ENCODE data around the gene MARK3.

The MARK3 gene

DNA sequence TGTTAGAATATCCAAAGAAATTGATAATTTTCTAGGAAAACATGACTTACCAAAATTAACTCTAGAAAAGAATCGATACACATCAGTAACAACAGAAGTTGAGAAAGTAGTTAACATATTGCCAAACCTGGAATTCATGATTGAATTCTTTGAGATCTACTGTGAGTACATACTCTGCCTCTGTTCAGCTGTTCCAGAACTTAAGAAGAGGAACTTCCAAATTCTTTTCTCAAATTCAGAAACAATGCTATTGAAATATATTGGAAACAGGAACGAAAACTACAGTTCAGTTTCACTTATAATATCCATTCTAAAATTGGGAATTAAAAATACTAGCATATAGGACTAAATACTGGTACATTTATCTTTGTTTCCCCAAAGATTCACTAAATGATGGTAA lies 57.9 kb downstream of the MARK3 start:
- DNase-seq, result no peak

DNA sequence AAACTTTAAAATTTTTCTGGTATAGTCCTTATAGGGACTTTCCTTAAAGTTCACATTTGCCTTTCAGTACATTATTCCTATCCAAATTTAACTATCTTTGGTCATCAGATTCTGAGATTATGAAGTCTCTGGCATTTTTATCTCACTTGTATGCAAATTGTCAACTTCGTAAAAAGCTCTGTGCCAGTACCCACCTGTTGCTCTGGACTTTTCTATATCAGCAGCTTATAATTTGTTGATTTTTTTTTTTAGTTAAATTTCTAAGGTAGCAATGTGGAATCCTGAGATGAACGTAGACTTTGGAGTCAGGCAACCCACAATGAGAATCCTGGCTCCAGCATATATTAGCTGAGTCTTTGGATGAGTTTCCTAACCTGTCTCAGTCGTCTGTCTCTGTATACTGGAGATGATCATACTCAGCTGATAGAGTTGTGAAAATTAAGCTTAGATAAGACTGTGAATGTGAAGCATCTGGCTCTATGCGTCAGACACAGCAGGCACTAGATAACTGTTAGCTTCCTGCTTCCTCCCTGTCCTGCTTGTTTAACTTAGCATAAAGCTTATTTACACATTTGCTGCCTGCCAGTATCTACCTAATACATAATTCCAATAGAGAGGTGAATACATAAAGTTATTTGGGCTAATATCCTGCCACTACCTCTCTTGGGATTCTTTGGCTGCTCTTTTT lies 59.8 kb downstream of the MARK3 start:
- no peak for DNase-seq

DNA sequence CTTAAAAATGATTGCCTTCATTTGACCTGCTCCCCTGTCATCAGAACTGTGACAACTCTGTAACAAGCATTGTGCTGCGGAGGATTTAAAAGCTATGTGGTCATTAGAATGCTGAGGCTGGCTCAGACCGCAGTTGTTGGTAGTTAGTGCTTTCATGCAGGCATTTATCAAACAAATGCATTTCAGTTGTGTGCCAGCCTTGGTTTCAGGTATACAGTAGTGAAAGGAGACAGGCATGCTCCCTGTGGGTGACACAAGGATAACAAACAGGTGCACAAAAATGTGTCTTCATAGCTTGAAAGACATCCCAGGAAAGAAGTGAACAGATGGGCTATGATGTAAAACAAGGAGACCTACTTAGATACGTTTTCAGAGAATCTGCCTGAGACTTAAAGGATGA lies 60.6 kb downstream of the MARK3 start:
- DNase-seq, result no peak

DNA sequence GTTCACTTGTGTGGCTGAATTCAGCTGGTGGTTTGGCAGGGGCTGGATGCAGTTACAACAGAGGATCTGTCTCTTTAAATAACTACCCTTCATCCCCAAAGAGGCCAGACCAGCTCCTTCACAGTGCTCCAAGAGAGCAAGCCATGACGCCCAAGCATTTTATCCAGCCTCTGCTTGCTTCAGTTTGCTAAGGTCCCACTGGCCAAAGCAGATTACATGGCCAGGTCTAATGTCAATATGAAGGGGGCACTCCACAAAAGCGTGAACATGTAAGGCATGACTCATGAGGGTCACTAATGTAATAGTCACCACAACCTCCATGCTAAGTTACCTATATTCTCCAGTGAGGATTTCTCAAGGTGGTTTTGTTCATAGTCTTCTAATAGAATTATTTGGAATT lies 62.9 kb downstream of the MARK3 start:
- no peak for DNase-seq

DNA sequence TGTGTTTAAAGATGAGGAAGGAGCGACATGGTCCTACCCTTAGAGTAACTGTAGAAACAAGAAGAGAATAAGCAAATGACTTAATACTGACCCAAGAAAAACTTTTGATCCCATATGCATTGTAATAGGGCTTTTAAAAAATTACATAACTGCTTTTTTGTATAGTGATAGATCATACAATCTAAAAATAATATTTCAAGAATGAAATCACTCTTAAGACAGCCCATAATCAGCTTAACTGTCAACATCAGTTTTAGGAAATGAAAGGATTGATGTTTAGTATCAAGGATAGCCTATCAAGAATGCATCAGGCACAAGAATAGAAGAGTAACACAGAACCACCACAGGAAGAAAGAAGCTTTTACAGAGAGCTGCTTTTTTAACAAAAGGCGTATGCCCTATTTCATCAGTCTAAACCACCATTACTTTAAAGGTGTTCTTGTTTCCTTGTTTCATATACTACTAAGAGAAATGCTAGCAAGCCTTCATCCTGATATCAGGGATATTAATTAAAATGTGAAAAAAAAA lies 64.5 kb downstream of the MARK3 start:
- DNase-seq, result no peak

DNA sequence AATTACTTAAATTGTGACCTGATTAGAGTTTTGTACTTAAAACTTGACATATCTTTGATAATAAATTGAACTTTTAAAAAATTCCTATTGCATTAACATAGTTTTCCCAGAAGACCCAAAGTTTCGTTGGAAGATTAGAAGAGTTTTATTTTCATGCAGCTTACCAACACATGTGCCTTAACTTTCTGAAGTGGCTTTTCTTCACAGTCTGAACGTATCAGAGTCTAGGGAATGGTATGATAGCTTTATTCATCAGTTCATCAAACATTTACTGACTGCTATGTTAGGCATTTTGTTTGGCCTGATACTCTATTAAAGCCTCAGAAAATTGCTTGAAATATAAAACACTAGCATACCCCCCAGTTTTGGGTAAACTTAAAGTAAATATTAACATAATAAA lies 65.2 kb downstream of the MARK3 start:
- DNase-seq, result no peak

DNA sequence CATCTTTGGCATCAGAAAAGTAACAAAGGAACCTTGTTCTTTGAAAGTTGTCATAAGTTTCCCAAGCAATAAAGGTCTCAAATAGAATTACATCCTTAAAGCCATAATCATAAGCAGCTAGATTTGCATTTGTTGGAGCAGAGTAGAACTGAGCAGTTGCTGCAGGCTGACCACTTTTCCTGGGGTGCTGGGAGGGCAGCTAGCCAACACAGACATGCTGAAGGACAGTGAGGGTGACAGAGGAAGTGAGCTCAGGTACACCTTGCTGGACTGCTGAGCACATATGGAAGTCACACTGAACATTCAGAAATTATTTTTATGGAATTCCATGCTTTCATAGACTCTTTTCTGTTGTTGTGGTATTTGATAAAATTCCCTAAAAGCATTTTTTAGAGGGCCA lies 66.2 kb downstream of the MARK3 start:
- DNase-seq, result no peak

DNA sequence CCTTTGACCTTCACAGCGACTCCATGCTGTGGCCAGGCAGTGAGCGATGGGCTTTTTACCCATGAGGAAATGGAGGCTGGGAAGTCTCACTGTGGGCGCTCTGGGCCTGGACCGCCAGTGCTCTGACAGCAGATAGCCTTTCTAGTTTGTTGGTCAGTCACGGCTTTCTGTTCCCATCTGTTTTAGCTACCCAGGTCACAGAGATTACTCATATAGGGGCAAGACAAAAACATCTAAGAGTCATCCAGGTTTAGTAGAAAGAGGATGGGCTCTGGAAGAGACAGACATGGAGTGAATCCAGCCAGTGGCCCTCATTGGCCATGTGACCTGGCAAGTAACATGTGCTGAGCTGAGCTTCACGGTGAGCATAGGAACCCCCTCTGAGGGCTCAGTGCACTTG lies 68.6 kb downstream of the MARK3 start:
- no peak for DNase-seq

DNA sequence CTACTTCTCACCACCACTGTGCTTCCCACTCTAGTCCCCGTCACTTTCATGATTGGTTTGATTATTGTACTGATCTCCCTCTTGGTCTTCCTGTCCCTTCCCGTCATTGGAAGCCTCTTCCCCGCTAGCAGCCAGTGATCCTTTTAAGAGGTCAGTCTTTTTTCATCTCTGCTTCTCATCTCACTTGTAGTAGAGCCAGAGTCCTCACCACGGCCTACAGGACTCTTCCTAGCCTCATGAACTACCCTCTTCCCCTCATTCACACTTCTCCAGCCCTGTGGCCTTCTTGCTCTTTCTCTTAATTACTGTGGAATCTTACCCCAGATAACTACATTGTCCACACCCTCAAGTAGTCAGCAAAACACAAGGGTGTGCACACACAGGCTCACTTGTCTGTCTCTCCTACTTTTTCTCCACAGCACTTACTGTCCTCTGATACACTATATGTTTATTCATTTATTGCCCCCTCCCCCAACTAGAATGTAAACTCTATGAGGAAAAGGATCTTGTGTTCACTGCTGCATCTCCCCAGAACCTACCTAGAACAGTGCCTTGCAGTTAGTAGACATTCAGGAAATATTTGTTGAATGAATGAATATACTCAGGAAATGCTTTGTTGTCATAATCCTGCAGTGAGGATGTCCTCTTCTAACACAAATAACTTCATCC lies 71.1 kb downstream of the MARK3 start:
- DNase-seq, result no peak

DNA sequence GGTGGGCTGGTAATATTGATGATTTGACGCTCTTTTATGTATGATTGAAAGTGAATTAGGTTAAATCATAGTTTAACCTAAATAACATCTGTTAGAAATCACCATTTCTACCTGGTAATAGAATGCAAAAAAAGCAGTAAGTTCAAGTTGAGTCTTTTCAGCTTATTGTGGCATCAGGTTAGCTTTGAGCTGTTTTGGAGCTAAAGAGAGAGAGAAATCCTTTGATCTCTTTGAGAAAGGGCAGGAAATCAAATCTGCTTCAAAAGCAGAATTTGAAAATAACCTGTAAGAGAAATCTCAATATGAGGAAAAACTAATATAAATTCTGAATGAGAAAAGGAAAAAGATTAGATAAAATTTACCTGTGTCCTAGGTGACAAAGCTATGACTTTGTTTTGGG lies 75.2 kb downstream of the MARK3 start:
- no peak for DNase-seq

DNA sequence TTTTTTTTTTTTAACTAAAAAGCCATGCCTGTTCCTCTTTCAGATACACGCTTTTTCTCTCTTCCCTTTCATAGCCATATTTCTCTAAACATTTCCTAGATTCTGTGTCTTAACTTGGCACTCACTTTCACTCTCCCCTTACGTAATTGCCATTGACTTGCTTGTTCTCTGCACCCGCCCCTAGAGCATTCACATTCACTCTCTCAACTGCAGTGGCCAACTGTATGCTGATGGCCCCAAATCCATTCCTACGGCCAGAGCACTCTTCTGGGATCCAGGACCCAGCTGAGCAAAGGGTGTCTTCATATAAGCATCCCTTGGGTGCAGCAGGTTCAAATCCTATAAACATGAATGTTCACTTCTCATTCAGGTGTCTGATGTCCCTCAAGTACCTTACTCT lies 77.9 kb downstream of the MARK3 start:
- DNase-seq, result no peak

DNA sequence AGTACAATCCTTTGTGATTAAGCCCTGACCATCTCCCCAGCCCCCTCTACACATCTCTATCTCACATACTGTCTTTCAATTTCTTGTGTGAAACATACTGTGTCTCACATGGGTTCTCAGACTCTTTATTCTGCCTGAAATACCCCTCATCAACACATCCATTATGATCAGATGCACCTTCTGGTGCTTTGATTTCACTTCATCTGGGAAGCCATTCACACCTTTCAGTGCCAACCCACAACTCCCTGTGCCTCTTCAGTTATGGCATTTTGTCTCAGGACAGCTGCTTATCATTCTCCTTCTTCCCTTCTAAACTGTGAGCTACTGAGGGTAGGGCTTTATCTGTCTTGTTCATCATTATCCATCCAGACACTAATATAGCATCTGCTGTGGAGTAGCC lies 78.6 kb downstream of the MARK3 start:
- no peak for DNase-seq

DNA sequence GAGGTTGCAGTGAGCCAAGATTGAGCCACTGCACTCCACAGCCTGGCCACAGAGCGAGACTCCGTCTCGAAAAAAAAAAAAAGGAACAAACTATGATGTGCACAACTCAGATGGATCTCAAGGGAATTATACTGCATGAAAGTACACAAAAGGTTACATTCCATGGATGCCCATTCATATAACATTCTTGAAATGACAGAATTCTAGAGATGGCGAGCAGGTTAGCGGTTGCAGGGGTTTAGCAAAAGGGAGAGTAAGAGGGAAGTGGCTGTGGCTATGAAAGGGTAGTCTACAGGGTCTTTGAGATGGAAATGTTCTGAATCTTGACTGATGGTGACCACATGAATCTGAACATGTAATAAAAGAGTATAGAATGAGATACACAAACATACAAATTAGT lies 87.7 kb downstream of the MARK3 start:
- DNase-seq, result no peak

DNA sequence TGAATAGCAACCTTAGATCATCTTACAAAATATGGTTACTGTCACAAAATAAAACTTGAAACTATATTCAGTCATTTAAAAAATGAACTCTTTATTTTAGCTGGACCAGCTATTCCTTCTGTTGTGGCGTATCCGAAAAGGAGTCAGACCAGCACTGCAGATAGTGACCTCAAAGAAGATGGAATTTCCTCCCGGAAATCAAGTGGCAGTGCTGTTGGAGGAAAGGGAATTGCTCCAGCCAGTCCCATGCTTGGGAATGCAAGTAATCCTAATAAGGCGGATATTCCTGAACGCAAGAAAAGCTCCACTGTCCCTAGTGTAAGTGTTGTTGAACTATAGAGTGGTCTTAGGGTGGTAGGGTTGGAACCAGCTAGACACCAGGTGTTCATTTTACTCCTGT lies 89.7 kb downstream of the MARK3 start:
- no peak for DNase-seq

DNA sequence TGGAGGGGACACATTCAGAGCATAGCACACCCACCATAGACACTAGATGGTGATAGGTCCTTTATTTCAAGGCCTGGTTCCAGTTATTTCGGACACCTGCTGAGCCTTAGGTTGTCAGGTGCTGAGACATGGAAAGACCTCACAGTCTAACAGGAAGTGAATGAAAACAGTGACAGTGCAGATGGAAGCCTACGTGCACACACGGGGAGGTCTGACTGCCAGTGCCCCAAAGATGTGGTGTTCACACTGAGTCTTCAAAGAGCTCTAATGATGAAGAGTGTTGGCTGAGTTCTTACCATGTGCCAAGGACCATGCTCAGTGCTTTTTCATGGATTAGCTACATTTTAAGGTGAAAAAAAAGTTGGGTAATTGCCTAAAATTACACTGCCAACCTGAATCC lies 90.8 kb downstream of the MARK3 start:
- no peak for DNase-seq

DNA sequence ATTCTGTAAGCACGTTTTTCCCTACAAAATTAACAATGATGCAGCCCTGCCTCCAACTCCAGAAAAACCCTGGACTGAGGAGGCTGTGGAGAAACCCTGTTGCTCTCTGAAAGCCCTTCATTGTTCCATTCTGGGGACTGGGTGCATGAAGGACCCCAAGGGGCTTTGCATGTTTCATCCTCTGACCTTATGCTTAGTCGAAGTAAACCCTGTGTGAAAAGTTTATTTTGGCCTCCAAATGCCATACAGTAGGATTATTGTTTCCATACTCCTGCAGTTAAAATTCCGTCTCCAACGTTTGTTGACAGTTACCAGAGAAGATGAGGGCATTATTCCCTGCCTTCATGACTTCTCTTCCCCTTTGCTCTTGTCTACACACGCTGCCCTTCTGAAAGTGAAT lies 91.4 kb downstream of the MARK3 start:
- DNase-seq, result no peak

DNA sequence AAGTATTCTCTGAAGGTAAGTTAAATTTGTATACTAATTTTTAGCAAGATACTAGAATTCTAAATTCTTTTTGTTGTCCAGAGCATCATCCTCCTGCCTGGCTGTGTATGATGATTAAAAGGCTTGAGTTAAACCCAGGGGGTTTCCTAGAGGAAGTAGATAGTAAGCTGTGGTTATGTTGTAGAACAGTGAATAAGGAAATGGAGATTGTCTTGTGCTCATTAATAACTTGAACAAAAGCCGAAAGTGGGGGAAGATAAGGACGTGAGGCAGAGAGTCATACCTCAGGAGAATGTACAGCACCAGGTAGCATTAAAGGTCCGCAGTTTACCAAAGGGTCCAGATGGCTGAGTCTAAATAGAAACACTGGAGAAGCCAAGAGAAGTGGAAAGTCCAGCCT lies 95.4 kb downstream of the MARK3 start:
- DNase-seq, result no peak

DNA sequence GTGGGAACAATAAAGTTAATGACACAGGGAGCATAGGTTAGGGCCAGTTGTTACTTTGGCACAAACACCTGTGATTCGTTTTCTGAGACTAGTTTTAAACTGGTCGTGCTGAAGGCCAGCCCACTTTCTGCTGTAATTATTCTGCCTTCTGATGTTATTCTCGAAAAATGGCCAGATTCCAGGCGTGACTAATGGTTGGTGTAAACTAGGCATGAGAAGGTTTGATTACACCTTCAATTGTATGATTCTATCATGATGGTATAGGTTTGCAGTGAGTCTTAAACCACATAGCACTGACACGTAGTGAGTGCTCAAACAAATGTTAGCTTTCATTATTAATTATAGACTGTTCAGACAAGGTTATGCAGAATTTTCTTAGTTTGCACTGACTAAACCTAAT lies 98.4 kb downstream of the MARK3 start:
- DNase-seq, result peak; percentile 1

DNA sequence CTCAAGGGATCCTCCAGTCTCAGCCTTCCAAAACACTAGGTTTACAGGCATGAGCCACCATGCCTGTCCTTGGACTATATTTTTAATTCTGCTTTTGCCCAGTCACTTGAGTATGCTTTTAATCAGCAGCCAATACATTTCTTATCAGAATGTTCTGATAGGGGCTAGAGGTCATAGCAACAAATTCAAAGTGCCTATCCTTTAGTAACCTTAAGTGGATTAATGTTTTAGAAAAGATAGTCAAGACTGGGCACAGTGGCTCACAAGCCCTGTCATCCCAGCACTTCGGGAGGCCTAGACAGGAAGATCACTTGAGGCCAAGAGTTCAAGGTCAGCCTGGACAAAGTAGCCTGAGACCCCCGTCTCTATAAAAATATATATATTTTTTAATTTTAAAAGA lies 100.3 kb downstream of the MARK3 start:
- DNase-seq, result no peak

DNA sequence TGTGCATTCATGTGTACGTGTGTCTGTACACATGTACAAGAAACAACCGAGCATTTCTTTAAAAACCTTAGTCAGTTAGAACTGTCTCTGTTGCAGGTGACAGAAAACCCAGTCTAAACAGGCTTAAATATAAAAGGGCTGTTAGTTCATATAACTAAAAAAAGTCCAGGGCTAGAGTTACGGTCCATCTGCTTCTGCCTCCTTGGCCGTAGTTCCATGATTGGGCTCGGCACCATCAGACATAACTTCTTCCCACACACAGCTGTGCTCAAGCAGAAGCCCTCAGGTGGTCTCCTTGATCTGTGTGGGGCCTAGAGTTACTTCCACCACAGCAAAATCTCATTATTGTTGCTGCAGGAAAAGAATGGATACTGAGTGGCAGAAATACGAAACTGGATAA lies 102.9 kb downstream of the MARK3 start:
- no peak for DNase-seq

DNA sequence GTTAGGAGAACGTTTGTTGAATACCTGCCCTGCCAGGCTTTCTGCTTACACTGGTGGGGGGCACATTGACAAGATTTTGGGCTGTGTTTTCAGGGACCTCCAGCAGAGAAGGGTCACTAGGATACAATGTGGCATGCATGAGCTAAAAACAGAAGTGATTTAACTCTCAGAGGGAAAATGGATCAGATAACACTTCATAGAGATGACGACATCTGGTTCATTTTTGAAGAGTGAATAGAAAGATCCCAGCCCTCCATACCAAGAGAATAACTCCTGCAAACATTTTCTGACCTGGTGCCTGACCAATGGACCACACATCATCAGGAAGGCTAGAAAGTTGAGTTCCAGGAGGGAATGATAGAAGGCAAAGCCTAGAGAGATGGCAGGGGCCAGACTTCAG lies 103.7 kb downstream of the MARK3 start:
- no peak for DNase-seq

DNA sequence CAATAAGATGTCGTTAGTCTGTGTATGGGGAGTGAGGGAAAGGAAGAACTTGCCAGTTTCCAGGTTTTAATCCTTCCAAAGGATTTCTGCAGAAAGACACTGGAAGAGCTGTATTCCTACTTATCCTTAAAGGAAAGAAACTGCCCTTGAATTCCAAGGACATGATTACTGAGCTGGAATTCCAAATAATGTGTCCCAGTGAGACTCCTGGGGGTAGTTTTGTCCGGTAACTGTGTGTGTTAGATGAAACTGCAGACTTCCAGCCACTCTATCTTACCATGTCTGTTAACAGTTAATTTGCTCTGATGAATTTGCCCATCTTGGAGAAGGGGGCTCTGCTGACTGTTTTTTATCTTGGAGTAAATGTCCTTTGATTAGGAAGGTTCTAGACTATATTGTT lies 104.4 kb downstream of the MARK3 start:
- DNase-seq, result no peak

DNA sequence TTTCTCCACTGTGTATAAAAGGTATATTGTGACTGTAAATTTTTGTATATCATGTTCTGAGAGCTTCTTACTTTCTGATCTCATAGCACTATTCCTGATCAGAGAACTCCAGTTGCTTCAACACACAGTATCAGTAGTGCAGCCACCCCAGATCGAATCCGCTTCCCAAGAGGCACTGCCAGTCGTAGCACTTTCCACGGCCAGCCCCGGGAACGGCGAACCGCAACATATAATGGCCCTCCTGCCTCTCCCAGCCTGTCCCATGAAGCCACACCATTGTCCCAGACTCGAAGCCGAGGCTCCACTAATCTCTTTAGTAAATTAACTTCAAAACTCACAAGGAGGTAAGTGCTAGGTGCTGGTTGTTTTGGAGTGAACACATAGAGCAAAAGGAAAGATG lies 106.5 kb downstream of the MARK3 start:
- DNase-seq, result no peak

DNA sequence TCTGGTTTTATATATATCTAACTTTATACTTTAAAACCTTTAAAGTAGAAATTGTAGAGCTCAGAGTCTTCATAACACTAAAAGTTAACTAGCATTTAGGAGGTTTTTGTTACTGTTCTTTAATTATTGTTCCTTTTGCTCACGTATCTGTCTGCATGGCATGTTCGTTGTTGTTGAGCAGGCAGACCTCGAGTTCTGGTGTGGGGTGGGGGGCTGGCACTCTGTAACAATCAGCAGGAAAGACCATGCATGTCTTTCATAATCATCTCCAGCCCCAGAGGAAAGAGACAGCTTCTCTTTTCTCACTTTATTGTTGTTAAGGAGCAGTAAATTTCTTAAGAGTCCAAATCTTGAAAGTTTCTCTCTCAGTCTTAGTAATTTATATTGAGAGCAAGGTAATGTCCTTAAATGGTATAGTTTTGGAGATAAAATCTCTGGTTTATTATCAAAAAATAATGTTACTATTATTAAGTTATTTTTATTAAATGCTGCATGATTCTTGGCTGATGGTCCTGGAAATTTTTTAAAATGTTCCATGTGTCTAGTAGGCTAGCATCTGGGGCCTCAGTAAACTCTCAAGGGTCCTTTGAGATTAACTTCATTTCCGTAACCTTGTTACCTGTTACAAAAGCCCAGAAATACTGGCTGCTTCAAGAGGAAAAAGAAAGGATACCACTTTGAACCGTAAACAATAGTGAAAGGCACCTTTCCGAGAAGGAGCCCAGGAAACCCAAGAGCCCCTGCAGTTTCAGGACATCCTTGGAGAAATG lies 107.1 kb downstream of the MARK3 start:
- DNase-seq, result no peak
